ENCODE measurements around the gene LPCAT3. TPM values are rescaled to one million over a fixed set of nuclear protein-coding genes. Genes with fewer than 3 reads are reported as not detected.
A peak's percentile ranks its signal among the peaks of the same experiment; 100 is the strongest.

The LPCAT3 gene
- total RNA-seq, 1 donor from 2014 or later: 14.6 TPM

- peaks cover 0 to 4% (median 0%) of the 10 kb centered on the region in 3 donors for H3K36me3 ChIP-seq (ENCODE audit: control insufficient read depth in 3 of 3, insufficient read depth in 3 of 3, low read length in 3 of 3)
- H3K27ac ChIP-seq (ENCODE audit: low read depth, low read length): peak overlapping the region; percentile 14
- peaks cover 44 to 54% (median 51%) of the 10 kb centered on the region in 3 donors for H3K4me1 ChIP-seq (ENCODE audit: control insufficient read depth in 3 of 3, insufficient read depth in 3 of 3, low read length in 3 of 3)
- H3K9ac ChIP-seq (ENCODE audit: low read depth in 1 of 3, low read length in 3 of 3): no peak overlapping the region
- no peak overlapping the region for H3K4me3 ChIP-seq (ENCODE audit: low read length in 3 of 3)
- no peaks in the 10 kb centered on the region for H3K9me3 ChIP-seq (ENCODE audit: control insufficient read depth in 3 of 3, low read length in 3 of 3)
- H3K27me3 ChIP-seq (ENCODE audit: control insufficient read depth in 3 of 3, insufficient read depth in 3 of 3, low read length in 3 of 3): no peaks in the 10 kb centered on the region
These were observed 13.0 kb downstream of the LPCAT3 start for GRCh38 chr12:7005311-7005710.

GRCh38 chr12:7004840-7005239, 13.4 kb downstream of the LPCAT3 start:
- H3K9ac ChIP-seq (ENCODE audit: low read depth in 1 of 3, low read length in 3 of 3): no peak overlapping the region
- peaks cover 0 to 2% (median 0%) of the 10 kb centered on the region in 3 donors for H3K36me3 ChIP-seq (ENCODE audit: control insufficient read depth in 3 of 3, insufficient read depth in 3 of 3, low read length in 3 of 3)
- H3K27ac ChIP-seq (ENCODE audit: low read depth, low read length): peak overlapping the region; percentile 14

GRCh38 chr12:7004287-7004803, 13.9 kb downstream of the LPCAT3 start:
- no peaks in the 10 kb centered on the region for H3K36me3 ChIP-seq (ENCODE audit: control insufficient read depth in 3 of 3, insufficient read depth in 3 of 3, low read length in 3 of 3)
- no peak overlapping the region for H3K9ac ChIP-seq (ENCODE audit: low read depth in 1 of 3, low read length in 3 of 3)
- H3K4me3 ChIP-seq (ENCODE audit: low read length in 3 of 3): no peak overlapping the region
- H3K27ac ChIP-seq (ENCODE audit: low read depth, low read length): peak overlapping the region; percentile 14
- peaks cover 44 to 52% (median 49%) of the 10 kb centered on the region in 3 donors for H3K4me1 ChIP-seq (ENCODE audit: control insufficient read depth in 3 of 3, insufficient read depth in 3 of 3, low read length in 3 of 3)
- H3K9me3 ChIP-seq (ENCODE audit: control insufficient read depth in 3 of 3, low read length in 3 of 3): no peaks in the 10 kb centered on the region
- H3K27me3 ChIP-seq (ENCODE audit: control insufficient read depth in 3 of 3, insufficient read depth in 3 of 3, low read length in 3 of 3): no peaks in the 10 kb centered on the region

More at GRCh38 chr12:7004840-7005239, 13.4 kb downstream of the LPCAT3 start:
- Histone ChIP-seq H3K9me3 (ENCODE audit: control insufficient read depth in 3 of 3, low read length in 3 of 3) (no peaks in the 10 kb centered on the region), H3K4me1 (ENCODE audit: control insufficient read depth in 3 of 3, insufficient read depth in 3 of 3, low read length in 3 of 3) (peaks cover 42 to 49% (median 48%) of the 10 kb centered on the region in 3 donors), H3K27me3 (ENCODE audit: control insufficient read depth in 3 of 3, insufficient read depth in 3 of 3, low read length in 3 of 3) (no peaks in the 10 kb centered on the region), H3K4me3 (ENCODE audit: low read length in 3 of 3) (no peak overlapping the region)

- Histone ChIP-seq H3K4me3 (ENCODE audit: low read length in 3 of 3) (peak overlapping the region in 1 of 3 donors; percentile 29), H3K9ac (ENCODE audit: low read depth in 1 of 3, low read length in 3 of 3) (peak overlapping the region; percentile 27 to 47 (median 47)), H3K27me3 (ENCODE audit: control insufficient read depth in 3 of 3, insufficient read depth in 3 of 3, low read length in 3 of 3) (no peaks in the 10 kb centered on the region), H3K4me1 (ENCODE audit: control insufficient read depth in 3 of 3, insufficient read depth in 3 of 3, low read length in 3 of 3) (peaks cover 53 to 57% (median 53%) of the 10 kb centered on the region in 3 donors), H3K36me3 (ENCODE audit: control insufficient read depth in 3 of 3, insufficient read depth in 3 of 3, low read length in 3 of 3) (peaks cover 0 to 6% (median 3%) of the 10 kb centered on the region in 3 donors), H3K9me3 (ENCODE audit: control insufficient read depth in 3 of 3, low read length in 3 of 3) (no peaks in the 10 kb centered on the region), H3K27ac (ENCODE audit: low read depth, low read length) (peak overlapping the region; percentile 81)
These were observed 16.2 kb downstream of the LPCAT3 start for GRCh38 chr12:7001921-7002591.

GRCh38 chr12:6998715-6999451, 19.4 kb downstream of the LPCAT3 start:
- peak overlapping the region; percentile 25 to 65 (median 46) for H3K9ac ChIP-seq (ENCODE audit: low read depth in 1 of 3, low read length in 3 of 3)
- no peaks in the 10 kb centered on the region for H3K27me3 ChIP-seq (ENCODE audit: control insufficient read depth in 3 of 3, insufficient read depth in 3 of 3, low read length in 3 of 3)
- H3K36me3 ChIP-seq (ENCODE audit: control insufficient read depth in 3 of 3, insufficient read depth in 3 of 3, low read length in 3 of 3): peaks cover 2 to 11% (median 4%) of the 10 kb centered on the region in 3 donors
- peak overlapping the region; percentile 95 for H3K27ac ChIP-seq (ENCODE audit: low read depth, low read length)
- peak overlapping the region; percentile 15 to 54 (median 54) for H3K4me3 ChIP-seq (ENCODE audit: low read length in 3 of 3)
- no peaks in the 10 kb centered on the region for H3K9me3 ChIP-seq (ENCODE audit: control insufficient read depth in 3 of 3, low read length in 3 of 3)
- peaks cover 33 to 39% (median 35%) of the 10 kb centered on the region in 3 donors for H3K4me1 ChIP-seq (ENCODE audit: control insufficient read depth in 3 of 3, insufficient read depth in 3 of 3, low read length in 3 of 3)

GRCh38 chr12:6996040-6996441, 22.2 kb downstream of the LPCAT3 start:
- peaks cover 2 to 14% (median 9%) of the 10 kb centered on the region in 3 donors for H3K36me3 ChIP-seq (ENCODE audit: control insufficient read depth in 3 of 3, insufficient read depth in 3 of 3, low read length in 3 of 3)
- no peaks in the 10 kb centered on the region for H3K9me3 ChIP-seq (ENCODE audit: control insufficient read depth in 3 of 3, low read length in 3 of 3)
- no peak overlapping the region for H3K4me3 ChIP-seq (ENCODE audit: low read length in 3 of 3)
- H3K27me3 ChIP-seq (ENCODE audit: control insufficient read depth in 3 of 3, insufficient read depth in 3 of 3, low read length in 3 of 3): no peaks in the 10 kb centered on the region
- no peak overlapping the region for H3K9ac ChIP-seq (ENCODE audit: low read depth in 1 of 3, low read length in 3 of 3)
- H3K27ac ChIP-seq (ENCODE audit: low read depth, low read length): peak overlapping the region; percentile 53
- H3K4me1 ChIP-seq (ENCODE audit: control insufficient read depth in 3 of 3, insufficient read depth in 3 of 3, low read length in 3 of 3): peaks cover 22 to 28% (median 23%) of the 10 kb centered on the region in 3 donors

- Histone ChIP-seq H3K9me3 (ENCODE audit: control insufficient read depth in 3 of 3, low read length in 3 of 3) (no peaks in the 10 kb centered on the region), H3K4me3 (ENCODE audit: low read length in 3 of 3) (no peak overlapping the region), H3K27ac (ENCODE audit: low read depth, low read length) (no peak overlapping the region), H3K4me1 (ENCODE audit: control insufficient read depth in 3 of 3, insufficient read depth in 3 of 3, low read length in 3 of 3) (no peaks in the 10 kb centered on the region), H3K27me3 (ENCODE audit: control insufficient read depth in 3 of 3, insufficient read depth in 3 of 3, low read length in 3 of 3) (no peaks in the 10 kb centered on the region), H3K36me3 (ENCODE audit: control insufficient read depth in 3 of 3, insufficient read depth in 3 of 3, low read length in 3 of 3) (peaks cover 7 to 25% (median 21%) of the 10 kb centered on the region in 3 donors), H3K9ac (ENCODE audit: low read depth in 1 of 3, low read length in 3 of 3) (no peak overlapping the region)
These were observed 30.2 kb downstream of the LPCAT3 start for GRCh38 chr12:6987956-6988553.

- peaks cover 45 to 64% (median 62%) of the 10 kb centered on the region in 3 donors for H3K36me3 ChIP-seq (ENCODE audit: control insufficient read depth in 3 of 3, insufficient read depth in 3 of 3, low read length in 3 of 3)
- no peaks in the 10 kb centered on the region for H3K4me1 ChIP-seq (ENCODE audit: control insufficient read depth in 3 of 3, insufficient read depth in 3 of 3, low read length in 3 of 3)
- no peaks in the 10 kb centered on the region for H3K27me3 ChIP-seq (ENCODE audit: control insufficient read depth in 3 of 3, insufficient read depth in 3 of 3, low read length in 3 of 3)
- H3K9ac ChIP-seq (ENCODE audit: low read depth in 1 of 3, low read length in 3 of 3): no peak overlapping the region
- no peak overlapping the region for H3K4me3 ChIP-seq (ENCODE audit: low read length in 3 of 3)
- no peak overlapping the region for H3K27ac ChIP-seq (ENCODE audit: low read depth, low read length)
- H3K9me3 ChIP-seq (ENCODE audit: control insufficient read depth in 3 of 3, low read length in 3 of 3): no peaks in the 10 kb centered on the region
These were observed 35.7 kb downstream of the LPCAT3 start for GRCh38 chr12:6982532-6982931.

- no peak overlapping the region for H3K4me3 ChIP-seq (ENCODE audit: low read length in 3 of 3)
- no peak overlapping the region for H3K9ac ChIP-seq (ENCODE audit: low read depth in 1 of 3, low read length in 3 of 3)
- H3K36me3 ChIP-seq (ENCODE audit: control insufficient read depth in 3 of 3, insufficient read depth in 3 of 3, low read length in 3 of 3): peaks cover 56 to 73% (median 72%) of the 10 kb centered on the region in 3 donors
- no peaks in the 10 kb centered on the region for H3K4me1 ChIP-seq (ENCODE audit: control insufficient read depth in 3 of 3, insufficient read depth in 3 of 3, low read length in 3 of 3)
- H3K27ac ChIP-seq (ENCODE audit: low read depth, low read length): no peak overlapping the region
- H3K9me3 ChIP-seq (ENCODE audit: control insufficient read depth in 3 of 3, low read length in 3 of 3): no peaks in the 10 kb centered on the region
- H3K27me3 ChIP-seq (ENCODE audit: control insufficient read depth in 3 of 3, insufficient read depth in 3 of 3, low read length in 3 of 3): no peaks in the 10 kb centered on the region
These were observed 36.9 kb downstream of the LPCAT3 start for GRCh38 chr12:6981152-6982052.

All from skeletal muscle tissue (tissue), 4 donors.